ENCODE results near the gene MCF2L2. TPM values are rescaled to one million over a fixed set of nuclear protein-coding genes. Genes with fewer than 3 reads are reported as not detected.

The MCF2L2 gene
- total RNA-seq, 3 donors from 2014 or later (not counting 1 experiment from before 2014, with no cell fraction given): 2.2 to 4.9 (median 2.7) TPM

- intact Hi-C loops (cut with micrococcal nuclease): loop anchor here (1.0 kb wide), 1 partner anchor 63 kb away; no protein-coding TSS in a partner anchor
- Mint-ChIP-seq H3K27me3 (ENCODE audit: low read depth in 2 of 2) (peaks cover 9 to 17% of the 10 kb centered on the region in 2 donors), H3K36me3 (no peaks in the 10 kb centered on the region), H3K27ac (peak overlapping the region; percentile 67 to 90), H3K9me3 (peaks cover 0 to under 1% of the 10 kb centered on the region in 2 donors), H3K4me1 (peaks cover 25 to 33% of the 10 kb centered on the region in 2 donors), H3K4me3 (peak overlapping the region; percentile 60)
- ATAC-seq: peak; percentile 69 to 72 (median 71)
- DNase-seq: peak in 1 of 2 donors; percentile 56
- WGBS (ENCODE audit: insufficient coverage): 60% methylated on average over 6 of the region's 8 CpGs
- Histone ChIP-seq H3K27ac (ENCODE audit: low read length) (peak overlapping the region; percentile 52), H3K4me1 (ENCODE audit: control insufficient read depth, insufficient read depth, low read length) (peaks cover 11% of the 10 kb centered on the region), H3K4me3 (ENCODE audit: low read length) (no peak overlapping the region), H3K9me3 (ENCODE audit: control insufficient read depth, insufficient read depth, low read length) (no peaks in the 10 kb centered on the region), H3K27me3 (ENCODE audit: control insufficient read depth, insufficient read depth, low read length) (no peaks in the 10 kb centered on the region), H3K36me3 (ENCODE audit: control insufficient read depth, insufficient read depth, low read length) (no peaks in the 10 kb centered on the region)
- no peak for TF ChIP-seq CTCF (IDR thresholded peaks at IDR 0.05)
Measured at GRCh38 chr3:183349421-183350157, 78.8 kb downstream of the MCF2L2 start.

- intact Hi-C loops (cut with micrococcal nuclease): no loop called here
- TF ChIP-seq CTCF (IDR thresholded peaks at IDR 0.05): no peak
- WGBS (ENCODE audit: insufficient coverage): 60% methylated on average over 1 of the region's 1 CpG
- Histone ChIP-seq H3K4me1 (ENCODE audit: control insufficient read depth, insufficient read depth, low read length) (no peaks in the 10 kb centered on the region), H3K4me3 (ENCODE audit: low read length) (no peak overlapping the region), H3K9me3 (ENCODE audit: control insufficient read depth, insufficient read depth, low read length) (no peaks in the 10 kb centered on the region), H3K27me3 (ENCODE audit: control insufficient read depth, insufficient read depth, low read length) (no peaks in the 10 kb centered on the region), H3K36me3 (ENCODE audit: control insufficient read depth, insufficient read depth, low read length) (no peaks in the 10 kb centered on the region), H3K27ac (ENCODE audit: low read length) (no peak overlapping the region)
- DNase-seq (no peak), ATAC-seq (peak in 2 of 3 donors; percentile 41 to 53)
- Mint-ChIP-seq H3K27me3 (ENCODE audit: low read depth in 2 of 2) (peaks cover 0 to 7% of the 10 kb centered on the region in 2 donors), H3K9me3 (peaks cover 0 to 2% of the 10 kb centered on the region in 2 donors), H3K36me3 (no peaks in the 10 kb centered on the region), H3K4me3 (no peak overlapping the region), H3K27ac (peak overlapping the region in 1 of 2 donors; percentile 39), H3K4me1 (peaks cover 12 to 15% of the 10 kb centered on the region in 2 donors)
Measured at GRCh38 chr3:183342824-183343223, 85.6 kb downstream of the MCF2L2 start.

GRCh38 chr3:183341545-183342288 is 86.7 kb downstream of the MCF2L2 start:
- Histone ChIP-seq H3K27ac (ENCODE audit: low read length) (no peak overlapping the region), H3K9me3 (ENCODE audit: control insufficient read depth, insufficient read depth, low read length) (no peaks in the 10 kb centered on the region), H3K36me3 (ENCODE audit: control insufficient read depth, insufficient read depth, low read length) (no peaks in the 10 kb centered on the region), H3K4me3 (ENCODE audit: low read length) (no peak overlapping the region), H3K4me1 (ENCODE audit: control insufficient read depth, insufficient read depth, low read length) (no peaks in the 10 kb centered on the region), H3K27me3 (ENCODE audit: control insufficient read depth, insufficient read depth, low read length) (no peaks in the 10 kb centered on the region)
- Mint-ChIP-seq H3K9me3 (peaks cover 0 to 2% of the 10 kb centered on the region in 2 donors), H3K27ac (no peak overlapping the region), H3K27me3 (ENCODE audit: low read depth in 2 of 2) (peaks cover 0 to 7% of the 10 kb centered on the region in 2 donors), H3K4me3 (no peak overlapping the region), H3K36me3 (no peaks in the 10 kb centered on the region), H3K4me1 (peaks cover 6 to 8% of the 10 kb centered on the region in 2 donors)
- 89% methylated on average over 13 of the region's 14 CpGs for WGBS (ENCODE audit: insufficient coverage)
- DNase-seq (no peak), ATAC-seq (no peak)
- TF ChIP-seq CTCF (IDR thresholded peaks at IDR 0.05): no peak
- intact Hi-C loops (cut with micrococcal nuclease): no loop called here

All from natural killer cell (primary cell).